Bone marrow (tissue), 2 donors: ENCODE measurements around the gene GOLGA3.

Experiments used
- DNase-seq, 2 donors: peaks; one replicate each; lab custom pipeline; 2025; lab: John Stamatoyannopoulos, UW

Gene GOLGA3

DNA sequence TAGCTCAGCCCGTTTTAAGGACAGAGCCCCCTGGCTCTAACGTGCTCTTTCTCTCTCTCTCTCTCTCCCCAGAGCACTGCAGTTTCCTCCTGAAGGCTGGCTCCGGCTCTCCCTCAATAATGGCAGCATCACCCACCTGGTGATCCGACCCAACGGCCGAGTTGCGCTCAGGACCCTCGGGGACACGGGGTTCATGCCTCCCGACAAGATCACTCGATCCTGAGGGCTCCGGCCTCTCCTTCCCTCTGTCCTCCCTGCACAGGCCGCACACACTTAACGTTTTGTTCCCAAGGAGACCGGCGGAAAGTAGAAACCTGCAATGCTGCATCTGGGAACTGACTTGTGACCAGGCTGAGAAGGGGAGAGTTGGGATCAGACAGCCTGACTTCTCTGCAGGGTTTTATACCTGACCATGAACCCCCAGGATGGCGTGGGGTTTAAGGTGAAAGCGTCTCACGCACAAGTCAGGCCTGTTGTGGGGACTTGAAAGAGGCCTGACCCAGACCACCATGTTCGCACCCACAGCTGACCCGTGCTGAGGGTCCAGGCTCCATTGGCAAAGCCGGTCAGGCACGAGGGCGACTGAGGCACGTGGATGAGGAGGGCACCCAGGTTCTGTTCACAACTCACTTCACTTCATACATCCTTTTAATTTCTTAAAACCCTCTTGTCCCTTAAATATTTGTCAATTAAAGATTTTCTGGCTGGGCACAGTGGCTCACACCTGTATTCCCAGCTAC, 107.9 kb downstream of the GOLGA3 start:
- DNase-seq, result no peak

- no peak for DNase-seq
Observed at GRCh38 chr12:132719954-132720324, 108.7 kb downstream of the GOLGA3 start.

DNA sequence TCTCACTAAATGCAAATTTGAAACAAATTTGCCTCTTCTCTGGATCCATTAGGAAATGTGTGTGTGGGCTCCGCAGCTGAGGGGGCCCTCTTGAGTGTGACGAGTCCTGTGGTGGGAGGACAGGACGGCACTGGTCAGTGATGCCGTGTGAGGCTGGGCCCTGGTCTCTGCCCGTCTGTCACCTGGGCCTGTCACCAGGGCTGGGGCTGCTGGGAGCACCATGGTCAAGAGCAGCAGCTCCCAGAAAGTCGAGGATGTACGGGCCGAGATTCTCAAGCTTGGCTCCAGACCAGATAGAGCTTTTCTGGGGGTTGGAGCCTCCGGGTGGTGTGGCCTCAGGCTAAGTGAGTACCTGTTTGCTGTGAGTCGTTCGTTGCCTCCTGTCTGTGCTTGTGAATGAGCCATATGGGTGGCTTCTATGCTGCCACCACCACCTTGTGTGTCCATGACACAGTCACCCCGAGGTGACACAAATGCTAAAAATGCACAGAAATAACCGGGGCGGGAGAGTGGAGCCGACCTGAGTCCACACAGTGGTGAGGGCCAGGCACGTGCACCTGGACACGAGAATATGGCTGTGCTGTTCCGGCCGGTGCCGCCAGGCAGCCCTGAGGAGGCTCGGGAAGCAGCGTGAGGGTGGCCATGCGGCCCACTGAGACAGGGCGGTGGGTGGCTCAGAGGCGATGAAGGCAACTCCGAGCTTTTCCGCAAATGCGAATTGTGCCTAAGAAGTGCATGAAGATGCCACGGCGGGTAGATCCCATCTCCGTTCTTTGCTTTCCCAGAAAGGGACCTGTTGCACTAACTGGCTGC, 109.3 kb downstream of the GOLGA3 start:
- no peak for DNase-seq
